Osteocyte (in vitro differentiated cells): ENCODE results near the gene TTF2. TPM values are rescaled to one million over a fixed set of nuclear protein-coding genes. Genes with fewer than 3 reads are reported as not detected.

Experiments
- DNase-seq: peaks from one replicate; pipeline ENCODE4 v3.0.0; 2021; ENCODE audit warnings: mixed read lengths; ENCODE audit not compliant: unreplicated experiment; ENCODE audit errors: extremely low spot score
- H3K27ac Mint-ChIP-seq: one replicate; pipeline ENCODE4 v1.8.0; 2021; ENCODE audit warnings: mild to moderate bottlenecking, mixed read lengths; ENCODE audit not compliant: unreplicated experiment
- H3K27me3 Mint-ChIP-seq: one replicate; pipeline ENCODE4 v1.8.0; 2021; ENCODE audit warnings: mixed read lengths; ENCODE audit not compliant: unreplicated experiment
- H3K36me3 Mint-ChIP-seq: one replicate; pipeline ENCODE4 v1.8.0; 2021; ENCODE audit warnings: mixed read lengths; ENCODE audit not compliant: unreplicated experiment
- H3K4me1 Mint-ChIP-seq: one replicate; pipeline ENCODE4 v1.8.0; 2021; ENCODE audit warnings: mixed read lengths; ENCODE audit not compliant: unreplicated experiment
- H3K4me3 Mint-ChIP-seq: one replicate; pipeline ENCODE4 v1.8.0; 2021; ENCODE audit warnings: mild to moderate bottlenecking, moderate library complexity, mixed read lengths; ENCODE audit not compliant: unreplicated experiment
- H3K9me3 Mint-ChIP-seq: one replicate; pipeline ENCODE4 v1.8.0; 2021; ENCODE audit warnings: mixed read lengths; ENCODE audit not compliant: unreplicated experiment
- CTCF ChIP-seq: fragments of 200-600 bp; sonication (generic); IDR thresholded peaks from 2 replicates; pipeline ENCODE4 v1.5.0; 2021; ENCODE audit warnings: antibody characterized with exemption, mild to moderate bottlenecking, moderate library complexity
- total RNA-seq: library from RNA; stranded (reverse); gene quantifications from 2 replicates; pipeline ENCODE4 v1.2.1, GENCODE V29; 2021

The TTF2 gene
- total RNA-seq, 1 donor from 2014 or later = 17.4 TPM

- Mint-ChIP-seq H3K9me3 (no peaks in the 10 kb centered on the region), H3K27ac (no peak overlapping the region), H3K36me3 (no peaks in the 10 kb centered on the region), H3K4me1 (peaks cover 15% of the 10 kb centered on the region), H3K27me3 (no peaks in the 10 kb centered on the region), H3K4me3 (no peak overlapping the region)
- no peak for TF ChIP-seq CTCF
- no peak for DNase-seq
These were observed 1.9 kb downstream of the TTF2 start for GRCh38 chr1:117061986-117062415.

DNA sequence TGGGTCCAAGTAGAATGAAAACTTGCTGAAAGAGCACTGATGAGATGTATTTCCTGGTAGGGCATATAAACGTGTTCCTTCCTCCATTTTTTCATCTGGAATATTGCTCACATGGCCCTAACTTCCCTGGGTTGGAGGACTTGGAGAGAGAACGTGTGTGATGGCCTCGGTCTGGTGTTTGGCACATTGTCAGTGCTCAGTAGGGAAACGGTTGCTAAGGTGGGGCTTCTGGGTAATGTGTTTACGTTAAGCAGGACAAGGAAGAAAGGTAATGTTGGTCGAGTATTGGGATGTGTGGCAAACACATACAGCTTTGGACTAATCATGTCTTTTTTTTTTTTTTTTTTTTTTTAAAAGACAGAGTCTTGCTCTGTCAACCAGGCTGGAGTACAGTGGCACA lies 6.2 kb downstream of the TTF2 start:
- peaks cover 4% of the 10 kb centered on the region for H3K4me1 Mint-ChIP-seq
- H3K27ac Mint-ChIP-seq = no peak overlapping the region
- no peak for DNase-seq
- H3K27me3 Mint-ChIP-seq = no peaks in the 10 kb centered on the region
- H3K4me3 Mint-ChIP-seq = no peak overlapping the region
- TF ChIP-seq CTCF = no peak
- no peaks in the 10 kb centered on the region for H3K9me3 Mint-ChIP-seq
- no peaks in the 10 kb centered on the region for H3K36me3 Mint-ChIP-seq

DNA sequence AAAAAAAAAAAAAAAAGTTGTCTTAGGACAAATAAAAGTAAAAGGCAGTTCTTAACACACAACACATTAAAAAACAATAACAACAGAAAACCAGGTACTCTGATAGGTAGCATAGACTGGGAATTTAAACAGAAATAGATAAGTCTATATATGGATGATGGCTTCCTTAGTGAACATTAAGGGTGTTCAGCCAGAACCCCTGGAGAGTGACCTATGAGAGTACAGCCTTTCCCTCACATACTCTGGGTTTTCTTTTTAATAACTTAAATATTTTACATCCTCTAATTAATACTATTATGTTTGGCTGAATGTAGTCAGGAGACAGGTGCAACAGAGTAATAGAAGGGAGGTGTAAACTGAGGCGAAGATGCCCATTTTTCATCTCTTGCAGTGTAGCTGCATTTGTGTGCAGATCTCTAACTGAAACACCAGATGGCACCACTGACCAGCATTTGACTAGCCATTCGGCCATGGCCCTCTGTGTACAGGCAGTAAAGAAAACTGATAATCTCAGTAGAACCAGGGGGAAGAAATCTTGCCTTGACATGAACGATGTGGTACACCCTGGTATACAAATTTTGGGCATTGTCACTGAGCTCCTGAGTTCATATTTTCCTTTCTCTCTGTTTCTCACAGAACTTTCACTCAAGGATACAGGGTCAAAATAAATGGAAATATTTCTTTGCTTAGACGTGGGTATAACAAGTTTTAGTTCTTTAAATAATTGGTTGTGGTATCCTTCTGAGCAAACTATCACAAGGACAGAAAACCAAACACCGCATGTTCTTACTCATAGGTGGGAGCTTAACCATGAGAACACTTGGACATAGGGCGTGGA lies 7.6 kb downstream of the TTF2 start:
- Mint-ChIP-seq H3K9me3 (no peaks in the 10 kb centered on the region), H3K36me3 (no peaks in the 10 kb centered on the region), H3K27ac (no peak overlapping the region), H3K4me3 (no peak overlapping the region), H3K27me3 (no peaks in the 10 kb centered on the region), H3K4me1 (peaks cover 3% of the 10 kb centered on the region)
- peak; percentile 94 for TF ChIP-seq CTCF
- no peak for DNase-seq

- no peak overlapping the region for H3K4me3 Mint-ChIP-seq
- H3K4me1 Mint-ChIP-seq = peaks cover 3% of the 10 kb centered on the region
- no peak for TF ChIP-seq CTCF
- H3K9me3 Mint-ChIP-seq = no peaks in the 10 kb centered on the region
- DNase-seq = no peak
- H3K36me3 Mint-ChIP-seq = no peaks in the 10 kb centered on the region
- H3K27ac Mint-ChIP-seq = no peak overlapping the region
- H3K27me3 Mint-ChIP-seq = no peaks in the 10 kb centered on the region
These were observed 8.5 kb downstream of the TTF2 start for GRCh38 chr1:117068580-117068979.

- no peak for TF ChIP-seq CTCF
- Mint-ChIP-seq H3K4me3 (no peak overlapping the region), H3K4me1 (peaks cover 3% of the 10 kb centered on the region), H3K27ac (no peak overlapping the region), H3K36me3 (no peaks in the 10 kb centered on the region), H3K9me3 (no peaks in the 10 kb centered on the region), H3K27me3 (no peaks in the 10 kb centered on the region)
- no peak for DNase-seq
These were observed 9.2 kb downstream of the TTF2 start for GRCh38 chr1:117069220-117069844.
